ENCODE results near the gene LRRC66.

GRCh38 chr4:52049266-52049665 lies 29.1 kb upstream of the LRRC66 start:
- TF ChIP-seq CTCF (IDR thresholded peaks at IDR 0.05; ENCODE audit: insufficient read depth, low read length, poor library complexity, severe bottlenecking) = no peak
- no peak for TF ChIP-seq EZH2phosphoT487 (conservative IDR thresholded peaks at IDR 0.05; ENCODE audit: low read length)

Measured in SU-DHL-6 (cell line).